HCEC 1CT (cell line): Measurements from ENCODE around the gene PTGDS.

ENCODE experiments used
- DNase-seq: peaks from one replicate; pipeline ENCODE4 v3.0.0-alpha.2; 2017

PTGDS gene

GRCh38 chr9:136974817-136975535, 2.3 kb upstream of the PTGDS start:
- no peak for DNase-seq

GRCh38 chr9:136975644-136976043, 1.7 kb upstream of the PTGDS start:
- no peak for DNase-seq

GRCh38 chr9:136977649-136978072, 357 bp downstream of the PTGDS start:
- no peak for DNase-seq

- DNase-seq: no peak
Observed at GRCh38 chr9:136978073-136978864, 965 bp downstream of the PTGDS start.

- no peak for DNase-seq
Observed at GRCh38 chr9:136978865-136979544, 1.7 kb downstream of the PTGDS start.

- DNase-seq: no peak
Observed at GRCh38 chr9:136979769-136980587, 2.7 kb downstream of the PTGDS start.

GRCh38 chr9:136980669-136981478, 3.6 kb downstream of the PTGDS start:
- no peak for DNase-seq

- no peak for DNase-seq
Observed at GRCh38 chr9:136981588-136982231, 4.4 kb downstream of the PTGDS start.

GRCh38 chr9:136982232-136983051, 5.1 kb downstream of the PTGDS start, which contains the start of gene LCNL1:
TSS of gene LCNL1 (plus strand) at chr9:136982993. CDS start at chr9:136983587, 594 bp downstream.
- DNase-seq: no peak

- no peak for DNase-seq
Observed at GRCh38 chr9:136983167-136983566, 5.9 kb downstream of the PTGDS start.

GRCh38 chr9:136983656-136984314, 6.5 kb downstream of the PTGDS start:
- DNase-seq: no peak

GRCh38 chr9:136984464-136985026, 7.2 kb downstream of the PTGDS start:
- DNase-seq: no peak

GRCh38 chr9:136985027-136985602, 7.8 kb downstream of the PTGDS start:
- DNase-seq: no peak

- DNase-seq: no peak
Observed at GRCh38 chr9:136985853-136986252, 8.5 kb downstream of the PTGDS start.

GRCh38 chr9:136988872-136989271, 11.6 kb downstream of the PTGDS start:
- DNase-seq: no peak

GRCh38 chr9:136990242-136990911, 13.1 kb downstream of the PTGDS start:
- no peak for DNase-seq

- DNase-seq: peak; percentile 92
Observed at GRCh38 chr9:136991993-136992818, 14.9 kb downstream of the PTGDS start, which contains the start of gene PAXX. TSS of gene PAXX (plus strand) at chr9:136992422. CDS start at chr9:136992444, 22 bp downstream.
